C4-2B (cell line): Measurements from ENCODE around the gene TRIM52.

Experiments
- ZFX ChIP-seq: fragments of 450-650 bp; IDR thresholded peaks from 2 replicates; pipeline ENCODE4 v1.6.1; 2017
- TF ChIP-seq, protein P1 (sequence below): fragments of 450-650 bp; conservative IDR thresholded peaks from 2 replicates; pipeline ENCODE4 v1.5.1; 2017; ENCODE audit warnings: mild to moderate bottlenecking

DNA sequence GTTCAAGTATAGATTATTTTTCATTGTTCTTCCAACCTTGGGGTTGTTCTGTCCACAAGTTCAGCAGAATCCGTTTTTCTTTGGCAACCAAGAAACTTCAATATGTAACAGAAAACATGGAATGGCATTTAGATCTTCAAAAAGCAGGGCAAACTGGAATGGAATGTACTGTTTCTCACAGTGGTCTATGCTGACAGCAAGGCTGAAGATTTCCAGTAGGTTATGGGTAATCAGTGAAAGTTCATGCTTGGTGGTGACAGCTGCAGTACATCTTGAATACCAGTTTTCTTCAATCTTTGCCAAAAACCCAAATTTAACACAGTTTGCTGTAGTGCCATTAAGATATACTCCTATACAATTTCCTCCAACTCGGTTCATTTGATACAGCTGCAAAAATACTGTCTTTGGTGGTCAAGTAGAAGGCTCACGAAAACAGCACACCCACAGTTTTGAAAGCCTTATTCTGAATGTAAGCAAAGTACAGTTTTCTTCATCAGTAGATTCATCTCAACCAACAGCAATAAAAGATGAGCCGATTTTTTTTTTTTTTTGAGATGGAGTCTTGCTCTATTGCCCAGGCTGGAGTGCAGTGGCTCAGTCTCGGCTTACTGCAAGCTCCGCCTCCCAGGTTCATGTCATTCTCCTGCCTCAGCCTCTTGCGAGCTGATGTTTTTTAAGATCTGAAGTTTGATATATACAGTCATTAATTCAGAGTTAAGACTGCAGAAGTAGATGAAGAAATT lies 4.9 kb downstream of the TRIM52 start:
- TF ChIP-seq, protein P1, sequence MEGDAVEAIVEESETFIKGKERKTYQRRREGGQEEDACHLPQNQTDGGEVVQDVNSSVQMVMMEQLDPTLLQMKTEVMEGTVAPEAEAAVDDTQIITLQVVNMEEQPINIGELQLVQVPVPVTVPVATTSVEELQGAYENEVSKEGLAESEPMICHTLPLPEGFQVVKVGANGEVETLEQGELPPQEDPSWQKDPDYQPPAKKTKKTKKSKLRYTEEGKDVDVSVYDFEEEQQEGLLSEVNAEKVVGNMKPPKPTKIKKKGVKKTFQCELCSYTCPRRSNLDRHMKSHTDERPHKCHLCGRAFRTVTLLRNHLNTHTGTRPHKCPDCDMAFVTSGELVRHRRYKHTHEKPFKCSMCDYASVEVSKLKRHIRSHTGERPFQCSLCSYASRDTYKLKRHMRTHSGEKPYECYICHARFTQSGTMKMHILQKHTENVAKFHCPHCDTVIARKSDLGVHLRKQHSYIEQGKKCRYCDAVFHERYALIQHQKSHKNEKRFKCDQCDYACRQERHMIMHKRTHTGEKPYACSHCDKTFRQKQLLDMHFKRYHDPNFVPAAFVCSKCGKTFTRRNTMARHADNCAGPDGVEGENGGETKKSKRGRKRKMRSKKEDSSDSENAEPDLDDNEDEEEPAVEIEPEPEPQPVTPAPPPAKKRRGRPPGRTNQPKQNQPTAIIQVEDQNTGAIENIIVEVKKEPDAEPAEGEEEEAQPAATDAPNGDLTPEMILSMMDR = no peak
- no peak for TF ChIP-seq ZFX
